Activated T-helper 9 cell treated with anti-CD3 and anti-CD28 coated beads, Interleukin-2, amount 50 U/mL, for 16 hours (primary cell): ENCODE measurements around the gene TSC1.

Experiments used
- DNase-seq: peaks from one replicate; pipeline ENCODE4 v3.0.0-alpha.2; 2020; ENCODE audit warnings: low read depth

Gene TSC1

GRCh38 chr9:132935026-132935425 lies 9.4 kb downstream of the TSC1 start:
- DNase-seq = no peak

GRCh38 chr9:132931178-132931735 lies 13.2 kb downstream of the TSC1 start:
- no peak for DNase-seq

- DNase-seq = no peak
Observed at GRCh38 chr9:132927704-132928103, 16.7 kb downstream of the TSC1 start.

GRCh38 chr9:132923346-132923902 lies 21.0 kb downstream of the TSC1 start:
- no peak for DNase-seq

GRCh38 chr9:132919614-132920268 lies 24.7 kb downstream of the TSC1 start:
- DNase-seq = no peak

GRCh38 chr9:132914924-132915323 lies 29.5 kb downstream of the TSC1 start:
- DNase-seq = no peak

- DNase-seq = no peak
Observed at GRCh38 chr9:132912131-132912530, 32.3 kb downstream of the TSC1 start.

- no peak for DNase-seq
Observed at GRCh38 chr9:132910376-132910775, 34.0 kb downstream of the TSC1 start.

- DNase-seq = no peak
Observed at GRCh38 chr9:132909311-132909710, 35.1 kb downstream of the TSC1 start.

- no peak for DNase-seq
Observed at GRCh38 chr9:132908635-132909034, 35.8 kb downstream of the TSC1 start.

GRCh38 chr9:132905726-132906125 lies 38.7 kb downstream of the TSC1 start:
- DNase-seq = no peak

GRCh38 chr9:132903574-132904492 lies 40.6 kb downstream of the TSC1 start:
- DNase-seq = no peak

- peak; percentile 52 for DNase-seq
Observed at GRCh38 chr9:132901858-132902831, 42.3 kb downstream of the TSC1 start.

- DNase-seq = no peak
Observed at GRCh38 chr9:132898051-132898450, 46.4 kb downstream of the TSC1 start.

- DNase-seq = no peak
Observed at GRCh38 chr9:132896906-132897305, 47.5 kb downstream of the TSC1 start.

- no peak for DNase-seq
Observed at GRCh38 chr9:132896264-132896663, 48.2 kb downstream of the TSC1 start.

- no peak for DNase-seq
Observed at GRCh38 chr9:132894862-132895835, 49.3 kb downstream of the TSC1 start.

GRCh38 chr9:132894346-132894745 lies 50.1 kb downstream of the TSC1 start:
- DNase-seq = no peak

- DNase-seq = no peak
Observed at GRCh38 chr9:132892400-132892799, 52.0 kb downstream of the TSC1 start.

- DNase-seq = no peak
Observed at GRCh38 chr9:132888151-132888550, 56.3 kb downstream of the TSC1 start.
